Measurements from ENCODE around the gene HOXD11.

- no peak for TF ChIP-seq CTCF (IDR thresholded peaks at IDR 0.05; ENCODE audit: extremely low read depth in 1 of 2, insufficient read depth in 1 of 2, low read depth in 1 of 2, low read length in 2 of 2)
- no peak for TF ChIP-seq POLR2A (IDR thresholded peaks at IDR 0.05; ENCODE audit: low read depth, low read length)
- no peak for TF ChIP-seq MYC (IDR thresholded peaks at IDR 0.05; ENCODE audit: low read depth, low read length)
- no peak for TF ChIP-seq MAX (IDR thresholded peaks at IDR 0.05; ENCODE audit: insufficient read depth, insufficient read length)
Measured at GRCh38 chr2:176110415-176111308, 3.6 kb downstream of the HOXD11 start.

Measured in endothelial cell of umbilical vein (primary cell).